Ureter (tissue), 1 donor: ENCODE results near the gene ANAPC16. TPM values are rescaled to one million over a fixed set of nuclear protein-coding genes. Genes with fewer than 3 reads are reported as not detected.
"Not testable (repeated sequence)": the region's sequence is repeated elsewhere in the genome, so short reads cannot be mapped to it uniquely, and the experiment has no call there.

Experiments used
- DNase-seq: peaks from one replicate; pipeline ENCODE4 v3.0.0-alpha.2; 2020; ENCODE audit warnings: low spot score
- total RNA-seq: library from RNA; stranded (reverse); gene quantifications from one replicate; pipeline ENCODE4 v1.2.4, GENCODE V29; 2023
- donor health status: DM: yes; HTN: yes; CAD: no.

Gene ANAPC16
- total RNA-seq, 1 donor from 2014 or later: 134 TPM

GRCh38 chr10:72277996-72278667, 62.3 kb downstream of the ANAPC16 start:
- DNase-seq: no peak

DNA sequence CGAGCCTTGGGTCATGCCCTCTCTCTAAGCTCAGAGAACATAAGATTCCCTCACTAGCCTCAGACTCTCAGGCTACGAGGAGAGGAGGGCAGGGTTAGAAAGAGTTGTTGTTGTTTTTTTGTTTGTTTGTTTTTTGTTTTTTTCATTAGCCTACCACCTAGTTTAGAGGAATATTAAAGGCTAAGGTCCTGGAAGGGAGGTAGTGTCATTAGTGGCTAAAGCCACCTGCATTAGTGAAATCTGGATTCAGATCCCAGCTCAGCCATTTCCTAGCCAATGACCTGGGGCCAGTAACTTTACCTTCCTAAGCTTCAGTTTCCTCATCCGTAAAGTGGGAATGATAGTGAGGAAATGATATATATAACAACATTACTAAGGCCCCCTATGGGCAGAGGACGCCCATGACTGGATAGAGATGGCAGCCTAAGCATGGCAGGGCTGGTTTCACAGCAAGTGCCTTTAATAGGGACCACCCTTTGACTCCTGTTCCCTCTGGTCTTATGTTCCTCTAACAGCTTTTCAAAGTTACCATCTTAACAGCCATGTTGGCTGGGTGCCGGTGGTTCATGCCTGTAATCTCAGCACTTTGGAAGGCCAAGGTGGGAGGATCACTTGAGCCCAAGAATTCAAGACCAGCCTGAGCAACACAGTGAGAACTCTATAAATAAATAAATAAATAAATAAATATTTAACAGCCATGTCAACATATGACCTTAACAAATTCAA, 63.0 kb downstream of the ANAPC16 start:
- no peak for DNase-seq

DNA sequence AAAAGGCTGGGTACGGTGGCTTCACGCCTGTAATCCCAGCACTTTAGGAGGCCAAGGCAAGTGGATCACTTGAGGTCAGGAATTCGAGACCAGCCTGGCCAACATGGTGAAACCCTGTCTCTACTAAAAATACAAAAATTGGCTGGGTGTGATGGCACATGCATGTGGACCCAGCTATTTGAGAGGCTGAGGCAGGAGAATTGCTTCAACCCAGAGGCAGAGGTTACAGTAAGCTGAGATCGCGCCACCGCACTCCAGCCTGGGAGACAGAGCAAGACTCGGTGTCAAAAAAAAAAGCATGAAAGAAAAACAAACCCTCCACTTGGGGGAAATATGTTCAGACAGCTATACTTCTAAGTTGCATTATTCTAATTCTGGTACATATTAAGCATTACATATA, 63.8 kb downstream of the ANAPC16 start:
- not testable (repeated sequence) for DNase-seq

DNA sequence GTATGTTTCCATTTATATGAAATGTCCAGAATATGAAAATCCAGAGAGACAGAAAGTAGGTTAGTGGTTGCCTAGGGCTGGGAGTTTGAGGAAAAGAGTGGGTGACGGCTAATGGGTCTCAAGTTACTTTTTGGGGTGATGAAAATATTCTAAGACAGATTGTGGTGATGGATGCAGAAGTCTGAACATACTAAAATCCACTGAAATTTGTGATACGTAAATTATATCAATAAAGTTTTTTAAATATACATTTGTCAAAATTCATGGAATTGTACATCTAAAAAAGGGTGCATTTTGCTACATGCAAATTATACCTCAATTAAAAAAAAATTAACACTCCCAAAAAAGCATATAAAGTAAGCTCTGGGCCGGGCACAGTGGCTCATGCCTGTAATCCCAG, 67.3 kb downstream of the ANAPC16 start:
- DNase-seq: no peak

Other genes with a start within 250 kb of the ANAPC16 start
- gene SPOCK2, start 127.5 kb upstream of the ANAPC16 start, total RNA-seq: 7.4 TPM
- gene ASCC1, start 264 bp downstream of the ANAPC16 start, total RNA-seq: 39.3 TPM
- gene DDIT4, start 57.9 kb downstream of the ANAPC16 start, total RNA-seq: 525 TPM
- gene DNAJB12, start 138.9 kb downstream of the ANAPC16 start, total RNA-seq: 44.9 TPM